Embryonic facial prominence (tissue), 1 donor: Measurements from ENCODE around the gene HSPG2.
"Not testable (repeated sequence)": the region's sequence is repeated elsewhere in the genome, so short reads cannot be mapped to it uniquely, and the experiment has no call there.

ENCODE experiments used
- DNase-seq: peaks from one replicate; pipeline ENCODE4 v3.0.0-alpha.2; 2016; ENCODE audit errors: extremely low spot score

Gene HSPG2

GRCh38 chr1:21843208-21843607 lies 93.9 kb downstream of the HSPG2 start:
- DNase-seq: no peak

GRCh38 chr1:21842606-21843162 lies 94.4 kb downstream of the HSPG2 start:
- DNase-seq: no peak

GRCh38 chr1:21841852-21842466 lies 95.2 kb downstream of the HSPG2 start:
- DNase-seq: no peak

GRCh38 chr1:21840981-21841380 lies 96.1 kb downstream of the HSPG2 start:
- no peak for DNase-seq

GRCh38 chr1:21839337-21840037 lies 97.6 kb downstream of the HSPG2 start:
- no peak for DNase-seq

GRCh38 chr1:21838359-21839157 lies 98.6 kb downstream of the HSPG2 start:
- no peak for DNase-seq

GRCh38 chr1:21837476-21837875 lies 99.6 kb downstream of the HSPG2 start:
- no peak for DNase-seq

GRCh38 chr1:21836729-21837128 lies 100.4 kb downstream of the HSPG2 start:
- no peak for DNase-seq

- no peak for DNase-seq
Observed at GRCh38 chr1:21836010-21836409, 101.1 kb downstream of the HSPG2 start.

GRCh38 chr1:21834666-21835065 lies 102.4 kb downstream of the HSPG2 start:
- no peak for DNase-seq

- no peak for DNase-seq
Observed at GRCh38 chr1:21834094-21834493, 103.0 kb downstream of the HSPG2 start.

GRCh38 chr1:21833392-21833976 lies 103.6 kb downstream of the HSPG2 start:
- DNase-seq: no peak

- no peak for DNase-seq
Observed at GRCh38 chr1:21831454-21831970, 105.6 kb downstream of the HSPG2 start.

GRCh38 chr1:21830792-21831453 lies 106.2 kb downstream of the HSPG2 start:
- DNase-seq: no peak

- no peak for DNase-seq
Observed at GRCh38 chr1:21829294-21829693, 107.8 kb downstream of the HSPG2 start.

GRCh38 chr1:21828506-21829210 lies 108.5 kb downstream of the HSPG2 start:
- DNase-seq: no peak

GRCh38 chr1:21828075-21828474 lies 109.0 kb downstream of the HSPG2 start:
- no peak for DNase-seq

- DNase-seq: no peak
Observed at GRCh38 chr1:21827141-21827679, 109.9 kb downstream of the HSPG2 start.

GRCh38 chr1:21826694-21827093 lies 110.4 kb downstream of the HSPG2 start:
- not testable (repeated sequence) for DNase-seq

GRCh38 chr1:21825393-21825792 lies 111.7 kb downstream of the HSPG2 start:
- DNase-seq: no peak
